Mesothelial cell of epicardium (in vitro differentiated cells): ENCODE data around the gene PCARE. TPM values are rescaled to one million over a fixed set of nuclear protein-coding genes. Genes with fewer than 3 reads are reported as not detected.
A peak's percentile ranks its signal among the peaks of the same experiment; 100 is the strongest.

Experiments
- DNase-seq, 2 experiments: peaks; one replicate each; pipeline ENCODE4 v3.0.0; 2021; ENCODE audit warnings: low spot score in 2 of 2; ENCODE audit not compliant: unreplicated experiment in 2 of 2
- H3K27ac Mint-ChIP-seq: 2 replicates; pipeline ENCODE4 v1.8.0; 2021; ENCODE audit warnings: mixed read lengths
- H3K27me3 Mint-ChIP-seq: 2 replicates; pipeline ENCODE4 v1.8.0; 2021; ENCODE audit warnings: low read depth, mixed read lengths
- H3K36me3 Mint-ChIP-seq: 2 replicates; pipeline ENCODE4 v1.8.0; 2021; ENCODE audit warnings: mixed read lengths
- H3K4me1 Mint-ChIP-seq: 2 replicates; pipeline ENCODE4 v1.8.0; 2021; ENCODE audit warnings: mixed read lengths
- H3K4me3 Mint-ChIP-seq: 2 replicates; pipeline ENCODE4 v1.8.0; 2021; ENCODE audit warnings: mild to moderate bottlenecking, moderate library complexity, mixed read lengths
- H3K9me3 Mint-ChIP-seq: 2 replicates; pipeline ENCODE4 v1.8.0; 2021; ENCODE audit warnings: mixed read lengths
- total RNA-seq: library from RNA; stranded (reverse); gene quantifications from 3 replicates; pipeline ENCODE4 v1.2.1, GENCODE V29; 2021
- TF ChIP-seq, protein P1 (sequence below): fragments of 200-600 bp; sonication (generic); IDR thresholded peaks from one replicate; pipeline ENCODE4 v1.5.0; 2021; ENCODE audit warnings: antibody characterized with exemption; ENCODE audit not compliant: unreplicated experiment

Gene PCARE
- total RNA-seq, 1 donor from 2014 or later: 0.22 TPM

DNA sequence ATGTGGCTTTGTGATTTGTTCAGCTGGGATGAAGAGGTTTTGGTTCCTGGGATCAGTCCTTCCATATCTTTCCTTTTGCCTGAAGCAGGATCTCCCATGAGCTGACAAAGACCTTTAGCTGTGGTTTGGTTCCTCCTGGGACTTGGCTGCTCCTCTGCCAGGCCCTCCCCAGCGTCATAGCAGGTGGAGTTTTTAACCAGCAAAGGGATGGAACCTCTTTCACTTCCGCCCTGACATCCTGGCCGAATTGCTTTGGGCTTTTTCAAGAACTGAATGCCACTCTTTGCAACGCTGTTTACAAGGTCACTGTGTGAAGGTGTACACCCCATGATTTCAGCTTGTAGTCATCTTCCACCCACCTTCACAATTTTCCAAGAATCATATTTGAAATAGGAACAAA, 390 bp downstream of the PCARE start:
- Mint-ChIP-seq H3K4me3 (no peak overlapping the region), H3K36me3 (no peaks in the 10 kb centered on the region), H3K27ac (no peak overlapping the region), H3K27me3 (no peaks in the 10 kb centered on the region), H3K9me3 (peaks cover 9% of the 10 kb centered on the region), H3K4me1 (peaks cover 15% of the 10 kb centered on the region)
- DNase-seq: no peak
- TF ChIP-seq, protein P1, sequence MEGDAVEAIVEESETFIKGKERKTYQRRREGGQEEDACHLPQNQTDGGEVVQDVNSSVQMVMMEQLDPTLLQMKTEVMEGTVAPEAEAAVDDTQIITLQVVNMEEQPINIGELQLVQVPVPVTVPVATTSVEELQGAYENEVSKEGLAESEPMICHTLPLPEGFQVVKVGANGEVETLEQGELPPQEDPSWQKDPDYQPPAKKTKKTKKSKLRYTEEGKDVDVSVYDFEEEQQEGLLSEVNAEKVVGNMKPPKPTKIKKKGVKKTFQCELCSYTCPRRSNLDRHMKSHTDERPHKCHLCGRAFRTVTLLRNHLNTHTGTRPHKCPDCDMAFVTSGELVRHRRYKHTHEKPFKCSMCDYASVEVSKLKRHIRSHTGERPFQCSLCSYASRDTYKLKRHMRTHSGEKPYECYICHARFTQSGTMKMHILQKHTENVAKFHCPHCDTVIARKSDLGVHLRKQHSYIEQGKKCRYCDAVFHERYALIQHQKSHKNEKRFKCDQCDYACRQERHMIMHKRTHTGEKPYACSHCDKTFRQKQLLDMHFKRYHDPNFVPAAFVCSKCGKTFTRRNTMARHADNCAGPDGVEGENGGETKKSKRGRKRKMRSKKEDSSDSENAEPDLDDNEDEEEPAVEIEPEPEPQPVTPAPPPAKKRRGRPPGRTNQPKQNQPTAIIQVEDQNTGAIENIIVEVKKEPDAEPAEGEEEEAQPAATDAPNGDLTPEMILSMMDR: no peak

DNA sequence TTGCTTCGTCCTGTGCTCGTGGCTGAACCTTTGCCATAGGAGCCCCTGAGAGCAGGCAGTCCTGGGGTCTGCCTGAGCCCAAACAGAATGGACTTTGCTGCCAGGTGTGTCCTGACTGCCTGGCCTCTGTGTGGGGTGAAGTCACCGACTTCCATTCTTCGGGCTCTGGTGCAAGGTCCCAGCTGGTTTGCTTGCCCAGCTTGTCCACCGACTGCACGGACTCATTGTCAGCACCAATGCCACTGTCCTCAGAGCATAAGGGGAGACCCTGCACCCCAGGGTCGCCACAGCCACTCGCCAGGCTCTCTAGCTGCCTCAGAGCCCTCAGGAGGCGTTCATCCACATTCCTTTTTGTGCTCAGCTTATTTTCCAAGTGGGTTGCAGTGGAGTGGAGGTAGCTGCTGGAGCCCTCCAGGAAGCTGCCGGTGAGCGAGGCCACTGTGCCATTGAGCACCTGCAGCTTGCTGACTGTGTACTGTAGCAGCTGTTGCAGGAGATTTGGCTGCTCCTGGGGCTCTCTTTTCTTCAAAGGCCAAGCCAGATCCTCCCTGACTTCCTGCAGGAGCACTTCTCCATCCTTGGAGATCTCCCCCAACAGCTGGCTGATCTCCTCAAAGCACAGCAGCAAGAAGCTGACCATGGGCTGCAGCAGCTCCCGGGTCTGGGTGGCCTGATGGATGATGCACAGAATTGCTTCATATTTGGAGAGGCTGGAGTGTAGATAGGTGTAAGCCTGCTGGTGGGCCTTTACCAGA, 1.2 kb downstream of the PCARE start:
- Mint-ChIP-seq H3K9me3 (peaks cover 7% of the 10 kb centered on the region), H3K4me1 (peaks cover 22% of the 10 kb centered on the region), H3K27ac (no peak overlapping the region), H3K27me3 (no peaks in the 10 kb centered on the region), H3K36me3 (no peaks in the 10 kb centered on the region), H3K4me3 (no peak overlapping the region)
- no peak for DNase-seq
- TF ChIP-seq, protein P1: no peak

DNA sequence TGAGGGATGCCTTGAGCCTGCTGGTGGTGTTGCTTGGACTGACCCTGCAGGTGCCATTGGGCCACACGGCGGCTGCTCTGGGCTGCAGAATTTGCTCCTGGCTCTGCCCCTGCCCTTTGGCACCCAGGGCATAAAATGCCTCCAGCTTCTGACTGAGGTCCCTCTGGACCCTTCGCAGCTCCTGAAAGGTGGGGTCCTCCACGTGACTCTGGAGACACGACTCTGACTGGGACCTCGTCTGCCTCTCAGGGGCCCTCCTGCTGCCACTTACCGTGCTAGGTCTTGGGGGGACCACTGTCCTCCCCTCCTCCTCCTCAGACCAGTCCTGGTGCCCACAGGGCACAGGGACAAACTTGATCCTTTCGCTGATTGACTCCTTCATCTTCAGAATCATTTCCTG, 2.1 kb downstream of the PCARE start:
- Mint-ChIP-seq H3K27ac (no peak overlapping the region), H3K4me3 (no peak overlapping the region), H3K27me3 (no peaks in the 10 kb centered on the region), H3K9me3 (no peaks in the 10 kb centered on the region), H3K4me1 (peaks cover 27% of the 10 kb centered on the region), H3K36me3 (no peaks in the 10 kb centered on the region)
- no peak for DNase-seq
- TF ChIP-seq, protein P1: no peak

DNA sequence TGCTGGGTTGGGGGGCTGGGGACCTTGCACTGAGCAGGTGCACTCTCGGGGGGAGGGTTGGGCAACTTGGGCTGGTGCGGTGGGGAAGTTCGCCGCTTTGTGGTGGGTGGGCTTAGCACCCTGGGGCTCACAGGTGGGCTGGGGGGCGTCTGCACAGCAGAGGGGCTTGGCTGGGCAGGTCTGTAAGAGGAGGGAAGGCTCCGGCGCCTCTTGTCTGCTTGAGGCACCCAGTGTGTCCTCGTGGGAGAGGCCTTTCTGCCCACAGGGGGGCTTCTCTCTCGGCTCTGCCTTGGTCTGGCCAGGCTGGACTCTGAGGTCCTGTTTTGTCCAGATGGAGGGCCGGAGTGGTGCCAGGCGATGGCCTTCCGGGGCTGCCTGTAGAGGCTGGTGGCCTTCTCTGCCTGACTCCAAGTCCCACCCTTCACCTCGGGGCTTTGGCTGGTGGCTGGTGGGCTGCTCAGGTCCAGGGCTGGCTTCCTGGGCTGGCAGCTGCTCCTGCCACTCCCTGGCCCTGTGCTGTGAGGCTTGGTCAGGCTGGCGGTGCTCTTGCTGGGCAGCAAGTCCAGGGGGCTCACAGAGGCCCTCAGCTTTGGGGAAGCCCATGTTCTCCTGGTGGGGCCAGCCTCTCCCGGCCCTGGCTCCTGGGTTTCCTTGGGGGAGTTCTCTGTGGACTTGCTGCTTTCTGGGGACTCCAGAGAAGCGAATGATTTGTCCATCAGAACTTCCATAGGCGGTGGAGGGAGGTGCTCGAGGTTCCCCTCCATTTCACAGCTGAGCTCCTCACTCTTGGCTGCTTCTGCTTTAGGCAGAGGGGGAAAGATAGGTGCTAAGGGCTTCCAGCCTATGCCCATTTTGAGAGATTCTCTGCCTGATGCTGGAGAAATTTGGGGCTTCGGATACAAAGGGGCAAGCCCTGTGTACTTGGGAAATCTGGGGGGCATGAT, 3.0 kb downstream of the PCARE start:
- Mint-ChIP-seq H3K4me3 (no peak overlapping the region), H3K36me3 (no peaks in the 10 kb centered on the region), H3K27ac (peak overlapping the region; percentile 89), H3K27me3 (no peaks in the 10 kb centered on the region), H3K4me1 (peaks cover 30% of the 10 kb centered on the region), H3K9me3 (no peaks in the 10 kb centered on the region)
- DNase-seq: peak in 1 of 2 experiments; percentile 35
- TF ChIP-seq, protein P1: no peak

DNA sequence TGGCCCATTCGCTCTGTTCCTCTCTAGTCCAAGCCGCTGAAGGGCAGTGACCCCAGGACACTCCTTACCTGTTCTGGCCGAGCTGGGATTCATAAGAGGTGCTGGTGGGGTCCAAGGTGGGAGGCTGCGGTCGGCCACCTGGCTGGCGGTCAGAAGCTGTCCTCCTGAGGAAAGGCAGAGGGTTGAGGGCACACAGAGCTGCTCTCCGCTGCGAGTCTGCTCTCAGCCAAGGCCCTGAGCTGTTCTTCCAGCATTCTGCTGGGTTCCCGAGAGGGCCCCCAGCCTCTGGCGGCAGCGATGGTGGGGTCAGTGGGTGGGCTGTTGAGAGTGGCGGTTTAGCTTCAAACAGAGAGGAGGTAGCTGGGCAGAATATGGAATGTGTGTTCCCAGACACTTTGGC, 3.8 kb downstream of the PCARE start:
- peaks cover 30% of the 10 kb centered on the region for H3K4me1 Mint-ChIP-seq
- H3K27ac Mint-ChIP-seq: peak overlapping the region; percentile 89
- DNase-seq: no peak
- no peak overlapping the region for H3K4me3 Mint-ChIP-seq
- no peaks in the 10 kb centered on the region for H3K27me3 Mint-ChIP-seq
- H3K36me3 Mint-ChIP-seq: no peaks in the 10 kb centered on the region
- H3K9me3 Mint-ChIP-seq: no peaks in the 10 kb centered on the region
- TF ChIP-seq, protein P1: no peak
